Stimulated activated naive CD8-positive, alpha-beta T cell treated with anti-CD3 and anti-CD28 coated beads, Interleukin-15, Interleukin-2, amounts not matched to agents 100 U/mL and 50 U/mL, for 24 hours (primary cell): ENCODE results near the gene LPP.
A peak's percentile ranks its signal among the peaks of the same experiment; 100 is the strongest.

Source experiments
- ATAC-seq: fragments of 150-1000 bp; cut with Tn5 transposase; one replicate; pipeline ENCODE4 v1.10.0; 2021
- DNase-seq: peaks from one replicate; pipeline ENCODE4 v3.0.0; 2021

LPP gene

GRCh38 chr3:188170461-188171459 is 16.8 kb downstream of the LPP start:
- ATAC-seq (peak; percentile 85), DNase-seq (peak; percentile 38)

GRCh38 chr3:188171682-188172467 is 17.9 kb downstream of the LPP start:
- DNase-seq (no peak), ATAC-seq (no peak)

- no peak for ATAC-seq
These were observed 20.5 kb downstream of the LPP start for GRCh38 chr3:188174317-188175044.

GRCh38 chr3:188176476-188176875 is 22.5 kb downstream of the LPP start:
- DNase-seq (no peak), ATAC-seq (no peak)

More at GRCh38 chr3:188174317-188175044, 20.5 kb downstream of the LPP start:
- DNase-seq: no peak

GRCh38 chr3:188176884-188177283 is 22.9 kb downstream of the LPP start:
- ATAC-seq: no peak
- DNase-seq: no peak

- ATAC-seq (no peak), DNase-seq (no peak)
These were observed 23.8 kb downstream of the LPP start for GRCh38 chr3:188177721-188178120.

GRCh38 chr3:188178293-188178936 is 24.5 kb downstream of the LPP start:
- DNase-seq: no peak
- no peak for ATAC-seq

GRCh38 chr3:188179006-188179966 is 25.3 kb downstream of the LPP start:
- no peak for DNase-seq
- ATAC-seq: no peak

- ATAC-seq (no peak), DNase-seq (no peak)
These were observed 26.2 kb downstream of the LPP start for GRCh38 chr3:188180114-188180513.

- DNase-seq (no peak), ATAC-seq (no peak)
These were observed 29.5 kb downstream of the LPP start for GRCh38 chr3:188183452-188183851.

- ATAC-seq (no peak), DNase-seq (no peak)
These were observed 30.2 kb downstream of the LPP start for GRCh38 chr3:188184160-188184559.

- no peak for DNase-seq
- no peak for ATAC-seq
These were observed 30.7 kb downstream of the LPP start for GRCh38 chr3:188184649-188185048.

GRCh38 chr3:188185717-188186251 is 31.8 kb downstream of the LPP start:
- ATAC-seq: no peak
- DNase-seq: no peak

- DNase-seq (no peak), ATAC-seq (no peak)
These were observed 33.1 kb downstream of the LPP start for GRCh38 chr3:188187053-188187452.

- no peak for DNase-seq
- ATAC-seq: no peak
These were observed 35.0 kb downstream of the LPP start for GRCh38 chr3:188188911-188189310.

- DNase-seq (no peak), ATAC-seq (no peak)
These were observed 37.5 kb downstream of the LPP start for GRCh38 chr3:188191460-188191859.

- no peak for ATAC-seq
- DNase-seq: no peak
These were observed 38.1 kb downstream of the LPP start for GRCh38 chr3:188192034-188192433.

GRCh38 chr3:188194332-188194731 is 40.4 kb downstream of the LPP start:
- ATAC-seq (no peak), DNase-seq (no peak)

GRCh38 chr3:188196232-188196990 is 42.5 kb downstream of the LPP start:
- no peak for DNase-seq
- ATAC-seq: no peak
